HCT116 (cell line): ENCODE results near the gene FBXO8. TPM values are rescaled to one million over a fixed set of nuclear protein-coding genes. Genes with fewer than 3 reads are reported as not detected.

Experiments
- ATAC-seq: fragments of 200-7000 bp; cut with Tn5 transposase; 2 replicates; pipeline ENCODE4 v1.9.1; 2020; ENCODE audit warnings: mild to moderate bottlenecking, moderate library complexity
- BruUV-seq: library from RNA; stranded (reverse); fragments of 400-500 nt; replicated peaks from 2 replicates; lab custom pipeline; 2021; lab: Mats Ljungman, UMichigan
- CTCF ChIA-PET: fragments of 300-600 bp; sonication (Branson Sonifier 250); formaldehyde crosslinking; loops from one replicate; lab custom pipeline; 2021; ENCODE audit warnings: antibody characterized with exemption; lab: Charles Lee
- POLR2A ChIA-PET: fragments of 300-600, 350-600 bp; sonication (Branson Sonifier 250); formaldehyde crosslinking; loops from one replicate; lab custom pipeline; 2021; ENCODE audit warnings: antibody characterized with exemption; lab: Charles Lee
- RAD21 ChIA-PET, 2 experiments: fragments of 300-600 bp; sonication (Branson Sonifier 250); formaldehyde crosslinking; loops; one replicate each; lab custom pipeline; 2023; ENCODE audit warnings: low total read pairs in 2 of 2; ENCODE audit not compliant: uncharacterized antibody in 2 of 2, unreplicated experiment in 2 of 2, low non-redundant PET in 1 of 2; lab: Charles Lee
- DNase-seq: peaks from one replicate; pipeline ENCODE4 v3.0.0-alpha.2; 2010; ENCODE audit warnings: low read depth, low spot score
- H2AFZ ChIP-seq: fragments of 200-600 bp; shearing (Covaris generic), sonication (generic); 2 replicates; pipeline ENCODE4 v1.6.1; 2017; ENCODE audit warnings: low read depth, mixed run types, mixed read lengths, antibody characterized with exemption, low read length; ENCODE audit not compliant: poor library complexity, severe bottlenecking
- H3K27ac ChIP-seq: 2 replicates; pipeline ENCODE4 v1.5.1; 2012; ENCODE audit warnings: low read depth, low read length
- H3K27me3 ChIP-seq: fragments of 200-600 bp; sonication (generic); 2 replicates; pipeline ENCODE4 v1.6.1; 2016; ENCODE audit warnings: mixed run types, low read length, mixed read lengths; ENCODE audit not compliant: insufficient read depth
- H3K36me3 ChIP-seq, 2 experiments: fragments of 200-500 bp in 1 of 2; fragments of 200-600 bp in 1 of 2; sonication (Bioruptor generic) in 1 of 2; sonication (generic) in 1 of 2; 2 replicates each; pipeline versions ENCODE4 v1.5.1 to v1.6.1; 2014 to 2016; ENCODE audit warnings: low read length in 2 of 2, inconsistent platforms in 1 of 2, mixed read lengths in 1 of 2, mixed run types in 1 of 2; ENCODE audit not compliant: insufficient read depth in 2 of 2, control insufficient read depth in 1 of 2
- H3K4me1 ChIP-seq, 2 experiments: fragments of 200-600 bp in 1 of 2; sonication (generic) in 1 of 2; 2 replicates each; pipeline versions ENCODE4 v1.5.1 to v1.6.1; 2012 to 2017; ENCODE audit warnings: low read length in 2 of 2, inconsistent platforms in 1 of 2, mild to moderate bottlenecking in 1 of 2, mixed read lengths in 1 of 2, mixed run types in 1 of 2, moderate library complexity in 1 of 2; ENCODE audit not compliant: insufficient read depth in 2 of 2, control insufficient read depth in 1 of 2
- H3K4me2 ChIP-seq: fragments of 200-600 bp; sonication (generic); 2 replicates; pipeline ENCODE4 v1.6.1; 2017; ENCODE audit warnings: mixed run types, low read length, mixed read lengths
- H3K4me3 ChIP-seq, 2 experiments: fragments of 200-600 bp in 1 of 2; sonication (generic) in 1 of 2; replicated peaks in 1 of 2; 2 replicates each; pipeline ENCODE4 v1.5.1; 2011 to 2016; ENCODE audit warnings: low read length in 2 of 2, control low read depth in 1 of 2, low read depth in 1 of 2, mild to moderate bottlenecking in 1 of 2, mixed read lengths in 1 of 2, mixed run types in 1 of 2
- H3K79me2 ChIP-seq: fragments of 200-600 bp; sonication (generic); 2 replicates; pipeline ENCODE4 v1.6.1; 2017; ENCODE audit warnings: mild to moderate bottlenecking, mixed run types, low read length, moderate library complexity, mixed read lengths; ENCODE audit not compliant: insufficient read depth
- H3K9ac ChIP-seq: fragments of 200-600 bp; sonication (generic); 2 replicates; pipeline ENCODE4 v1.6.1; 2016; ENCODE audit warnings: low read length, mixed read lengths
- H3K9me2 ChIP-seq: fragments of 200-600 bp; sonication (generic), shearing (Covaris generic); 2 replicates; pipeline ENCODE4 v1.6.1; 2017; ENCODE audit warnings: mixed run types, mild to moderate bottlenecking, moderate library complexity; ENCODE audit not compliant: insufficient read depth
- H3K9me3 ChIP-seq, 2 experiments: fragments of 200-500 bp in 1 of 2; fragments of 200-600 bp in 1 of 2; sonication (Bioruptor generic) in 1 of 2; sonication (generic) in 1 of 2; 2 replicates each; pipeline ENCODE4 v1.6.1; 2014 to 2017; ENCODE audit warnings: low read length in 2 of 2, mixed read lengths in 2 of 2, inconsistent platforms in 1 of 2, low read depth in 1 of 2, mild to moderate bottlenecking in 1 of 2, mixed run types in 1 of 2, moderate library complexity in 1 of 2; ENCODE audit not compliant: control insufficient read depth in 1 of 2, insufficient read depth in 1 of 2
- H4K20me1 ChIP-seq: fragments of 200-600 bp; sonication (generic), shearing (Covaris generic); 2 replicates; pipeline ENCODE4 v1.6.1; 2017; ENCODE audit warnings: mixed run types, mild to moderate bottlenecking, moderate library complexity; ENCODE audit not compliant: insufficient read depth
- EGR1 ChIP-seq: IDR thresholded peaks from 2 replicates; pipeline ENCODE4 v1.6.1; 2012; ENCODE audit warnings: low read depth
- JUND ChIP-seq: IDR thresholded peaks from 2 replicates; pipeline ENCODE4 v1.6.1; 2012
- POLR2AphosphoS5 ChIP-seq: IDR thresholded peaks from 2 replicates; pipeline ENCODE4 v1.6.1; 2011; ENCODE audit warnings: mild to moderate bottlenecking, low read depth, low read length, moderate library complexity
- RAD21 ChIP-seq: IDR thresholded peaks from 2 replicates; pipeline ENCODE4 v1.6.1; 2012; ENCODE audit warnings: low read depth, mild to moderate bottlenecking
- SIN3A ChIP-seq: IDR thresholded peaks from 2 replicates; pipeline ENCODE4 v1.6.1; 2012; ENCODE audit warnings: low read depth
- SRF ChIP-seq: IDR thresholded peaks from 2 replicates; pipeline ENCODE4 v1.6.1; 2012; ENCODE audit warnings: low read depth
- YY1 ChIP-seq: IDR thresholded peaks from 2 replicates; pipeline ENCODE4 v1.6.1; 2011; ENCODE audit warnings: low read length, low read depth, moderate library complexity, mild to moderate bottlenecking; ENCODE audit not compliant: insufficient replicate concordance; ENCODE audit errors: extremely low read depth
- ZNF274 ChIP-seq: fragments of 200-500 bp; sonication (Bioruptor generic); IDR thresholded peaks from 2 replicates; pipeline ENCODE4 v1.6.1; 2014; ENCODE audit warnings: mild to moderate bottlenecking, low read depth, low read length, inconsistent platforms
- intact Hi-C: fragments of 100-400 bp; cut with micrococcal nuclease; formaldehyde crosslinking; loops from 2 replicates; pipeline ENCODE4 v1.10.0; 2022
- total RNA-seq: library from RNA; stranded (reverse); gene quantifications from one replicate; pipeline ENCODE4 v1.2.1, GENCODE V29; 2021; ENCODE audit not compliant: unreplicated experiment
- TF ChIP-seq, protein P1 (sequence below): IDR thresholded peaks from 2 replicates; pipeline ENCODE4 v1.6.1; 2012; ENCODE audit warnings: low read depth
- TF ChIP-seq, protein P2 (sequence below): IDR thresholded peaks from 2 replicates; pipeline ENCODE4 v1.6.1; 2011; ENCODE audit warnings: mild to moderate bottlenecking, low read length, moderate library complexity; ENCODE audit not compliant: insufficient replicate concordance; ENCODE audit errors: extremely low read depth
- TF ChIP-seq, protein P3 (sequence below), 3 experiments: fragments of 200-600 bp in 1 of 3; sonication (generic) in 1 of 3; IDR thresholded peaks in 2 of 3; conservative IDR thresholded peaks in 1 of 3; 2 replicates each; pipeline ENCODE4 v1.5.1; 2012 to 2017; ENCODE audit warnings: low read depth in 2 of 3, low read length in 2 of 3, antibody characterized with exemption in 1 of 3, borderline replicate concordance in 1 of 3, control low read depth in 1 of 3, mild to moderate bottlenecking in 1 of 3, mixed read lengths in 1 of 3, mixed run types in 1 of 3, moderate library complexity in 1 of 3; ENCODE audit not compliant: insufficient read depth in 1 of 3

The FBXO8 gene
- total RNA-seq, 1 experiment from 2014 or later, result 13.0 TPM

DNA sequence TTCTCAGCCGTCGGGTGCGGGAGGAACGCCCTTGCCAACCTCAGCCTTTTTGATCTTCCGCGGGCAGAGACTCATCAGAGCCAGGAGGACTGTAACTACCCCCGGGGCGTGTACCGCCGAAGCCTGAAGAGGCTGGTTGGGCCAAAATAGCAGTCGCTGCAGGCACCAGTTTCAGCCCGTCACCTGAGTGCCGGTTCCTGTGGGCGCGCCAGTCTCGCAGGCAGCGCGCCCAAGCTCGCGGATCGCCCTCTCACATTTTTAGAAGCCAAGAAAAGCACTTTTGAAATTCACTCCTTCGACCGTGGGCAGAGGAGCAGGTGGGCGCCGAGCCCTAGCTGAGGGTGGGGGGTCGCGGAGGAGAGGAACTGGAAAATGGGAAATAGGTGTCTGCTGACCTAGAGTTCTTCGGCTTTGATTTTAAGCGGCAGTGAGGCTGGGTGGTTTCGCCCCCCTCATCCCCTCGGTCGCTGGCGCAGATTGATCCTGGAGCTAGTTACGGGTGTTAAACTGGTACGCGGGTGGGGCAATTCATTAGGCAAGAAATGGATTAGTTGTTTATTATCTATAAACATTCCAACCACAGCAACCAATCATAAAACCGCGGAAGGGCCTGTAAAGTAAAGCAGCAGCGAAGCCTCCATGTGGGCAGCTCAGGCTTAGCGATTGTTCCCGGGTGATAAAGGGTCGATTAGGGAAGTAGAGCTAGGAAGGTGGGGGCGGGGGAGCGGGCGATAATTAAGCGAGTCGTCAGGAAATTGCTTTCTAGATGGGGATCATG is 69.2 kb downstream of the FBXO8 start (continued):
- TF ChIP-seq, protein P1, sequence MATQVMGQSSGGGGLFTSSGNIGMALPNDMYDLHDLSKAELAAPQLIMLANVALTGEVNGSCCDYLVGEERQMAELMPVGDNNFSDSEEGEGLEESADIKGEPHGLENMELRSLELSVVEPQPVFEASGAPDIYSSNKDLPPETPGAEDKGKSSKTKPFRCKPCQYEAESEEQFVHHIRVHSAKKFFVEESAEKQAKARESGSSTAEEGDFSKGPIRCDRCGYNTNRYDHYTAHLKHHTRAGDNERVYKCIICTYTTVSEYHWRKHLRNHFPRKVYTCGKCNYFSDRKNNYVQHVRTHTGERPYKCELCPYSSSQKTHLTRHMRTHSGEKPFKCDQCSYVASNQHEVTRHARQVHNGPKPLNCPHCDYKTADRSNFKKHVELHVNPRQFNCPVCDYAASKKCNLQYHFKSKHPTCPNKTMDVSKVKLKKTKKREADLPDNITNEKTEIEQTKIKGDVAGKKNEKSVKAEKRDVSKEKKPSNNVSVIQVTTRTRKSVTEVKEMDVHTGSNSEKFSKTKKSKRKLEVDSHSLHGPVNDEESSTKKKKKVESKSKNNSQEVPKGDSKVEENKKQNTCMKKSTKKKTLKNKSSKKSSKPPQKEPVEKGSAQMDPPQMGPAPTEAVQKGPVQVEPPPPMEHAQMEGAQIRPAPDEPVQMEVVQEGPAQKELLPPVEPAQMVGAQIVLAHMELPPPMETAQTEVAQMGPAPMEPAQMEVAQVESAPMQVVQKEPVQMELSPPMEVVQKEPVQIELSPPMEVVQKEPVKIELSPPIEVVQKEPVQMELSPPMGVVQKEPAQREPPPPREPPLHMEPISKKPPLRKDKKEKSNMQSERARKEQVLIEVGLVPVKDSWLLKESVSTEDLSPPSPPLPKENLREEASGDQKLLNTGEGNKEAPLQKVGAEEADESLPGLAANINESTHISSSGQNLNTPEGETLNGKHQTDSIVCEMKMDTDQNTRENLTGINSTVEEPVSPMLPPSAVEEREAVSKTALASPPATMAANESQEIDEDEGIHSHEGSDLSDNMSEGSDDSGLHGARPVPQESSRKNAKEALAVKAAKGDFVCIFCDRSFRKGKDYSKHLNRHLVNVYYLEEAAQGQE, result no peak

DNA sequence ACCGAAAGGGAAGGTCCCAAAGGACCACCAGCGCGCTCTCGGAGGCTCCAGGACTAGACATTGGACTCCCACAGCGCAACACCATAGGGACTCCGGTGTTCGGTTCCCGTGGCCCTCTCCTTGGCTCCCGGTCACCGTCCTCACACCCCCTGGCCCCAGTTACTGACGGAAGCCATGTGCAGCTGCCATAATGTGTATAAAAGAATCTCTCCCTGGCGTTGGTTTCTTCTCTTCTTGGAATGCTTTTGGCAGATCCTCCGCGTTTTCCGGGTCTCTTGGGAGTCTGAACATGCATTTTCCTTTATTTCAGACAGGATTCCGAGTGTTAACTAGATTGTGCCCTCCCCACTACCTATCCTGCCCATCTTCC is 69.8 kb downstream of the FBXO8 start:
- Histone ChIP-seq H3K9ac (no peak overlapping the region), H3K9me2 (no peaks in the 10 kb centered on the region), H3K4me2 (no peak overlapping the region), H2AFZ (no peak overlapping the region), H3K79me2 (no peaks in the 10 kb centered on the region), H3K36me3 (no peaks in the 10 kb centered on the region), H3K4me3 (no peak overlapping the region), H3K27ac (no peak overlapping the region), H3K27me3 (peaks cover 5% of the 10 kb centered on the region; the same call in 1 of the 2 replicates), H3K4me1 (no peaks in the 10 kb centered on the region), H4K20me1 (no peaks in the 10 kb centered on the region), H3K9me3 (no peaks in the 10 kb centered on the region)
- BruUV-seq, result no TSS peak
- CTCF ChIA-PET, result no interaction called here
- ATAC-seq, result no peak
- RAD21 ChIA-PET, result no interaction called here
- no peak for DNase-seq
- POLR2A ChIA-PET, result no interaction called here
- intact Hi-C loops, result no loop called here
- TF ChIP-seq EGR1 (no peak), SRF (no peak), SIN3A (no peak), JUND (no peak), ZNF274 (no peak), POLR2AphosphoS5 (no peak), YY1 (no peak), RAD21 (no peak)
- TF ChIP-seq, protein P2, sequence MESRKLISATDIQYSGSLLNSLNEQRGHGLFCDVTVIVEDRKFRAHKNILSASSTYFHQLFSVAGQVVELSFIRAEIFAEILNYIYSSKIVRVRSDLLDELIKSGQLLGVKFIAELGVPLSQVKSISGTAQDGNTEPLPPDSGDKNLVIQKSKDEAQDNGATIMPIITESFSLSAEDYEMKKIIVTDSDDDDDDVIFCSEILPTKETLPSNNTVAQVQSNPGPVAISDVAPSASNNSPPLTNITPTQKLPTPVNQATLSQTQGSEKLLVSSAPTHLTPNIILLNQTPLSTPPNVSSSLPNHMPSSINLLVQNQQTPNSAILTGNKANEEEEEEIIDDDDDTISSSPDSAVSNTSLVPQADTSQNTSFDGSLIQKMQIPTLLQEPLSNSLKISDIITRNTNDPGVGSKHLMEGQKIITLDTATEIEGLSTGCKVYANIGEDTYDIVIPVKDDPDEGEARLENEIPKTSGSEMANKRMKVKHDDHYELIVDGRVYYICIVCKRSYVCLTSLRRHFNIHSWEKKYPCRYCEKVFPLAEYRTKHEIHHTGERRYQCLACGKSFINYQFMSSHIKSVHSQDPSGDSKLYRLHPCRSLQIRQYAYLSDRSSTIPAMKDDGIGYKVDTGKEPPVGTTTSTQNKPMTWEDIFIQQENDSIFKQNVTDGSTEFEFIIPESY, result no peak
- TF ChIP-seq, protein P3, sequence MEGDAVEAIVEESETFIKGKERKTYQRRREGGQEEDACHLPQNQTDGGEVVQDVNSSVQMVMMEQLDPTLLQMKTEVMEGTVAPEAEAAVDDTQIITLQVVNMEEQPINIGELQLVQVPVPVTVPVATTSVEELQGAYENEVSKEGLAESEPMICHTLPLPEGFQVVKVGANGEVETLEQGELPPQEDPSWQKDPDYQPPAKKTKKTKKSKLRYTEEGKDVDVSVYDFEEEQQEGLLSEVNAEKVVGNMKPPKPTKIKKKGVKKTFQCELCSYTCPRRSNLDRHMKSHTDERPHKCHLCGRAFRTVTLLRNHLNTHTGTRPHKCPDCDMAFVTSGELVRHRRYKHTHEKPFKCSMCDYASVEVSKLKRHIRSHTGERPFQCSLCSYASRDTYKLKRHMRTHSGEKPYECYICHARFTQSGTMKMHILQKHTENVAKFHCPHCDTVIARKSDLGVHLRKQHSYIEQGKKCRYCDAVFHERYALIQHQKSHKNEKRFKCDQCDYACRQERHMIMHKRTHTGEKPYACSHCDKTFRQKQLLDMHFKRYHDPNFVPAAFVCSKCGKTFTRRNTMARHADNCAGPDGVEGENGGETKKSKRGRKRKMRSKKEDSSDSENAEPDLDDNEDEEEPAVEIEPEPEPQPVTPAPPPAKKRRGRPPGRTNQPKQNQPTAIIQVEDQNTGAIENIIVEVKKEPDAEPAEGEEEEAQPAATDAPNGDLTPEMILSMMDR (IDR thresholded peaks at IDR 0.05 in 2 of 3, conservative IDR thresholded peaks at IDR 0.05 in 1 of 3; ENCODE audit: borderline replicate concordance in 1 of 3, insufficient read depth in 1 of 3, low read depth in 2 of 3, low read length in 2 of 3), result no peak
- TF ChIP-seq, protein P1, result no peak
